ENCODE data around the gene INAVA.

The INAVA gene

GRCh38 chr1:200857804-200858203 lies 36.9 kb upstream of the INAVA start:
- Histone ChIP-seq H3K36me3 (ENCODE audit: control insufficient read depth, low read length) (peaks cover 33% of the 10 kb centered on the region), H3F3A (ENCODE audit: control insufficient read depth, insufficient read depth) (no peaks in the 10 kb centered on the region), H3K27me3 (ENCODE audit: control insufficient read depth, low read length) (no peaks in the 10 kb centered on the region), H3K27ac (ENCODE audit: low read depth, low read length) (no peak overlapping the region), H3K4me1 (ENCODE audit: control insufficient read depth, low read length) (no peaks in the 10 kb centered on the region), H3K9me3 (ENCODE audit: control insufficient read depth, insufficient read depth, low read length) (no peaks in the 10 kb centered on the region), H4K20me1 (ENCODE audit: control insufficient read depth, insufficient read depth, low read depth, low read length) (no peaks in the 10 kb centered on the region), H3K79me2 (ENCODE audit: control insufficient read depth, low read length) (no peaks in the 10 kb centered on the region), H3K9me2 (replicated peaks; ENCODE audit: control insufficient read depth, low read length) (no peaks in the 10 kb centered on the region), H3K4me2 (ENCODE audit: low read length) (no peak overlapping the region), H3K4me3 (ENCODE audit: low read length) (no peak overlapping the region)
- TF ChIP-seq CTCF (IDR thresholded peaks at IDR 0.05; ENCODE audit: low read depth, low read length, poor library complexity, severe bottlenecking) = no peak
- TF ChIP-seq EZH2phosphoT487 (IDR thresholded peaks at IDR 0.05; ENCODE audit: borderline replicate concordance, low read length) = no peak

- Histone ChIP-seq H3K9me2 (replicated peaks; ENCODE audit: control insufficient read depth, low read length) (no peaks in the 10 kb centered on the region), H3K4me2 (ENCODE audit: low read length) (no peak overlapping the region), H3K79me2 (ENCODE audit: control insufficient read depth, low read length) (no peaks in the 10 kb centered on the region), H3K27me3 (ENCODE audit: control insufficient read depth, low read length) (0 out of 2 replicates have a peak, but pooled peaks cover 1% of the 10 kb centered on the region), H3K4me1 (ENCODE audit: control insufficient read depth, low read length) (no peaks in the 10 kb centered on the region), H3K27ac (ENCODE audit: low read depth, low read length) (no peak overlapping the region), H3K9me3 (ENCODE audit: control insufficient read depth, insufficient read depth, low read length) (no peaks in the 10 kb centered on the region), H3F3A (ENCODE audit: control insufficient read depth, insufficient read depth) (0 out of 2 replicates have a peak, but pooled peaks cover 2% of the 10 kb centered on the region), H3K36me3 (ENCODE audit: control insufficient read depth, low read length) (peaks cover 15% of the 10 kb centered on the region), H3K4me3 (ENCODE audit: low read length) (no peak overlapping the region), H4K20me1 (ENCODE audit: control insufficient read depth, insufficient read depth, low read depth, low read length) (no peaks in the 10 kb centered on the region)
- TF ChIP-seq CTCF (IDR thresholded peaks at IDR 0.05; ENCODE audit: low read depth, low read length, poor library complexity, severe bottlenecking) (no peak), EZH2phosphoT487 (IDR thresholded peaks at IDR 0.05; ENCODE audit: borderline replicate concordance, low read length) (no peak)
These were observed 32.6 kb upstream of the INAVA start for GRCh38 chr1:200861937-200862647.

- Histone ChIP-seq H3K9me2 (replicated peaks; ENCODE audit: control insufficient read depth, low read length) (no peaks in the 10 kb centered on the region), H3K79me2 (ENCODE audit: control insufficient read depth, low read length) (no peaks in the 10 kb centered on the region), H3K4me2 (ENCODE audit: low read length) (no peak overlapping the region), H3K27me3 (ENCODE audit: control insufficient read depth, low read length) (0 out of 2 replicates have a peak, but pooled peaks cover 2% of the 10 kb centered on the region), H4K20me1 (ENCODE audit: control insufficient read depth, insufficient read depth, low read depth, low read length) (no peaks in the 10 kb centered on the region), H3K4me3 (ENCODE audit: low read length) (no peak overlapping the region), H3K36me3 (ENCODE audit: control insufficient read depth, low read length) (peaks cover 7% of the 10 kb centered on the region), H3K4me1 (ENCODE audit: control insufficient read depth, low read length) (no peaks in the 10 kb centered on the region), H3F3A (ENCODE audit: control insufficient read depth, insufficient read depth) (0 out of 2 replicates have a peak, but pooled peaks cover 2% of the 10 kb centered on the region), H3K9me3 (ENCODE audit: control insufficient read depth, insufficient read depth, low read length) (no peaks in the 10 kb centered on the region), H3K27ac (ENCODE audit: low read depth, low read length) (no peak overlapping the region)
- no peak for TF ChIP-seq EZH2phosphoT487 (IDR thresholded peaks at IDR 0.05; ENCODE audit: borderline replicate concordance, low read length)
These were observed 31.8 kb upstream of the INAVA start for GRCh38 chr1:200862713-200863415.

- TF ChIP-seq CTCF (IDR thresholded peaks at IDR 0.05; ENCODE audit: low read depth, low read length, poor library complexity, severe bottlenecking) (no peak), EZH2phosphoT487 (IDR thresholded peaks at IDR 0.05; ENCODE audit: borderline replicate concordance, low read length) (no peak)
- Histone ChIP-seq H3K36me3 (ENCODE audit: control insufficient read depth, low read length) (peaks cover 3% of the 10 kb centered on the region; the same call in 1 of the 2 replicates), H3K4me2 (ENCODE audit: low read length) (no peak overlapping the region), H3K27ac (ENCODE audit: low read depth, low read length) (no peak overlapping the region), H3K4me1 (ENCODE audit: control insufficient read depth, low read length) (peaks cover 13% of the 10 kb centered on the region), H3K9me3 (ENCODE audit: control insufficient read depth, insufficient read depth, low read length) (no peaks in the 10 kb centered on the region), H3K79me2 (ENCODE audit: control insufficient read depth, low read length) (no peaks in the 10 kb centered on the region), H3K9me2 (replicated peaks; ENCODE audit: control insufficient read depth, low read length) (no peaks in the 10 kb centered on the region), H3F3A (ENCODE audit: control insufficient read depth, insufficient read depth) (0 out of 2 replicates have a peak, but pooled peaks cover 2% of the 10 kb centered on the region), H3K4me3 (ENCODE audit: low read length) (no peak overlapping the region), H3K27me3 (ENCODE audit: control insufficient read depth, low read length) (peaks cover 7% of the 10 kb centered on the region; the same call in 1 of the 2 replicates), H4K20me1 (ENCODE audit: control insufficient read depth, insufficient read depth, low read depth, low read length) (no peaks in the 10 kb centered on the region)
These were observed 28.6 kb upstream of the INAVA start for GRCh38 chr1:200866116-200866515.

All from DOHH2 (cell line).